ENCODE measurements around the gene PRKCD.

DNA sequence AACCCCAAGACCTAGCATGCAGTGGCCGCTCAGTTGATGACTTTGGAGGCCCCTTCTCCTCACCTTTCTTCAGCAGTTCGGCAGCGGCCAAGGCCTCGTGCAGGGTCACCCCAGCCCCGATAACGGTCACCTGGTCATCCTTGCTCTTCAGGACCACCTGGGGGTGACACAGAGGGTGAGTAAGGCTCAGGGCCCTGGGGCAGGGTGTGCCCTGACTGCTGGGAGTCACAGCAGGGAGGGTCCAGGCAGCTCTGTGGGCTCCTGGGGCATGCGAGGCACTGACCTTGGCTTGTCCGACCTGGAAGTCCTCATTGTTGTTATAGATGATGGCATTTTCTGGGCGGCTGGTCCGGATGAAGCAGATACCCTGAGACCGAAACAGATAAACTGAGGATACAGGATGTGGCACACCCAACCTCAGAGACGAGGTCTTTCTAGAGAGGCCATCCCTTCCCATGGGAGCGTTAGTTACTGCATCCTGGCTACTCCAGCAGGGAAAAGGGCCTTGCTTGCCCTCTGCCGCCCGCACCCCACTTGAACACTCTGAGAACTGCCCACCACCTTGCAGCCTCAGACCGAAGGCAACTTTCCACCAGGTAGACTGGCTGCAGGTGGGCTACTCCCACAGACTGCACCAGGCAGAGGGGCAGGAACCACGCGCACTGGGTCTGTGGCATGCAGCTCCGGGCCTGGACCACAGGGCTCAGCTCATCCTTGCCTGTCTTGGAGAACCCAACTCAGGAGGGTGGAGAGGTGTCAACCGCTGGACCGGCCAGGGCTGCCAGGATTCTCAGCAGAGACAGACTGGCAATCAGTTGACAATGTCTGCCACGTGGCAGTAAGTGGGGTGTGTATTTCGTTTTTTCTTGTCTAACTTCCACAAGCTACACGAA lies 67.2 kb downstream of the PRKCD start:
- no peak for TF ChIP-seq POLR2A (IDR thresholded peaks at IDR 0.05)
- TF ChIP-seq, protein P1, sequence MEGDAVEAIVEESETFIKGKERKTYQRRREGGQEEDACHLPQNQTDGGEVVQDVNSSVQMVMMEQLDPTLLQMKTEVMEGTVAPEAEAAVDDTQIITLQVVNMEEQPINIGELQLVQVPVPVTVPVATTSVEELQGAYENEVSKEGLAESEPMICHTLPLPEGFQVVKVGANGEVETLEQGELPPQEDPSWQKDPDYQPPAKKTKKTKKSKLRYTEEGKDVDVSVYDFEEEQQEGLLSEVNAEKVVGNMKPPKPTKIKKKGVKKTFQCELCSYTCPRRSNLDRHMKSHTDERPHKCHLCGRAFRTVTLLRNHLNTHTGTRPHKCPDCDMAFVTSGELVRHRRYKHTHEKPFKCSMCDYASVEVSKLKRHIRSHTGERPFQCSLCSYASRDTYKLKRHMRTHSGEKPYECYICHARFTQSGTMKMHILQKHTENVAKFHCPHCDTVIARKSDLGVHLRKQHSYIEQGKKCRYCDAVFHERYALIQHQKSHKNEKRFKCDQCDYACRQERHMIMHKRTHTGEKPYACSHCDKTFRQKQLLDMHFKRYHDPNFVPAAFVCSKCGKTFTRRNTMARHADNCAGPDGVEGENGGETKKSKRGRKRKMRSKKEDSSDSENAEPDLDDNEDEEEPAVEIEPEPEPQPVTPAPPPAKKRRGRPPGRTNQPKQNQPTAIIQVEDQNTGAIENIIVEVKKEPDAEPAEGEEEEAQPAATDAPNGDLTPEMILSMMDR (IDR thresholded peaks at IDR 0.05): no peak
